ES-I3 (cell line): ENCODE data around the gene LSM10.

Experiments used
- H3K36me3 ChIP-seq: 2 replicates; pipeline ENCODE4 v1.6.1; 2013; ENCODE audit warnings: mild to moderate bottlenecking, low read length, control low read depth, moderate library complexity; ENCODE audit not compliant: insufficient read depth
- H3K4me1 ChIP-seq: 2 replicates; pipeline ENCODE4 v1.6.1; 2013; ENCODE audit warnings: mild to moderate bottlenecking, control low read depth, low read length; ENCODE audit not compliant: insufficient read depth
- H3K9ac ChIP-seq: 2 replicates; pipeline ENCODE4 v1.6.1; 2013; ENCODE audit warnings: low read depth, mild to moderate bottlenecking, low read length, moderate library complexity
- H3K9me3 ChIP-seq: 2 replicates; pipeline ENCODE4 v1.6.1; 2013; ENCODE audit warnings: mild to moderate bottlenecking, low read length, moderate library complexity; ENCODE audit not compliant: control insufficient read depth, insufficient read depth

The LSM10 gene

GRCh38 chr1:36398370-36398977 is 766 bp upstream of the LSM10 start:
- H3K9me3 ChIP-seq: no peaks in the 10 kb centered on the region
- H3K4me1 ChIP-seq: no peaks in the 10 kb centered on the region
- H3K9ac ChIP-seq: peak overlapping the region; percentile 83
- peaks cover 3% of the 10 kb centered on the region for H3K36me3 ChIP-seq

GRCh38 chr1:36397083-36397377 is 678 bp downstream of the LSM10 start:
- peaks cover 9% of the 10 kb centered on the region for H3K36me3 ChIP-seq
- H3K9me3 ChIP-seq: no peaks in the 10 kb centered on the region
- no peaks in the 10 kb centered on the region for H3K4me1 ChIP-seq
- peak overlapping the region; percentile 83 for H3K9ac ChIP-seq

- Histone ChIP-seq H3K9me3 (no peaks in the 10 kb centered on the region), H3K4me1 (no peaks in the 10 kb centered on the region), H3K9ac (no peak overlapping the region; the same call in 1 of the 2 replicates), H3K36me3 (peaks cover 9% of the 10 kb centered on the region)
Observed at GRCh38 chr1:36396359-36396758, 1.3 kb downstream of the LSM10 start.

GRCh38 chr1:36393686-36394085 is 4.0 kb downstream of the LSM10 start:
- H3K9me3 ChIP-seq: no peaks in the 10 kb centered on the region
- no peaks in the 10 kb centered on the region for H3K4me1 ChIP-seq
- no peak overlapping the region for H3K9ac ChIP-seq
- H3K36me3 ChIP-seq: peaks cover 12% of the 10 kb centered on the region

GRCh38 chr1:36392836-36393235 is 4.9 kb downstream of the LSM10 start:
- Histone ChIP-seq H3K9ac (no peak overlapping the region), H3K9me3 (no peaks in the 10 kb centered on the region), H3K36me3 (peaks cover 12% of the 10 kb centered on the region), H3K4me1 (peaks cover 3% of the 10 kb centered on the region)

- peaks cover 16% of the 10 kb centered on the region for H3K4me1 ChIP-seq
- H3K36me3 ChIP-seq: peaks cover 12% of the 10 kb centered on the region
- H3K9ac ChIP-seq: no peak overlapping the region
Observed at GRCh38 chr1:36391271-36391670, 6.4 kb downstream of the LSM10 start.

GRCh38 chr1:36390411-36390810 is 7.3 kb downstream of the LSM10 start:
- Histone ChIP-seq H3K4me1 (peaks cover 16% of the 10 kb centered on the region), H3K9ac (no peak overlapping the region), H3K9me3 (no peaks in the 10 kb centered on the region), H3K36me3 (peaks cover 12% of the 10 kb centered on the region)

More at GRCh38 chr1:36391271-36391670, 6.4 kb downstream of the LSM10 start:
- H3K9me3 ChIP-seq: no peaks in the 10 kb centered on the region

- H3K9me3 ChIP-seq: no peaks in the 10 kb centered on the region
- H3K9ac ChIP-seq: no peak overlapping the region
- peaks cover 12% of the 10 kb centered on the region for H3K36me3 ChIP-seq
- peaks cover 16% of the 10 kb centered on the region for H3K4me1 ChIP-seq
Observed at GRCh38 chr1:36389999-36390398, 7.7 kb downstream of the LSM10 start.

GRCh38 chr1:36389261-36389660 is 8.4 kb downstream of the LSM10 start:
- no peaks in the 10 kb centered on the region for H3K9me3 ChIP-seq
- H3K9ac ChIP-seq: no peak overlapping the region
- H3K4me1 ChIP-seq: peaks cover 16% of the 10 kb centered on the region
- peaks cover 12% of the 10 kb centered on the region for H3K36me3 ChIP-seq

- H3K36me3 ChIP-seq: 0 out of 2 replicates have a peak, but pooled peaks cover 2% of the 10 kb centered on the region
- no peaks in the 10 kb centered on the region for H3K9me3 ChIP-seq
- peak overlapping the region; percentile 80 for H3K9ac ChIP-seq
- peaks cover 16% of the 10 kb centered on the region for H3K4me1 ChIP-seq
Observed at GRCh38 chr1:36387141-36387949, 10.4 kb downstream of the LSM10 start.

- H3K9me3 ChIP-seq: no peaks in the 10 kb centered on the region
- peak overlapping the region; percentile 80 for H3K9ac ChIP-seq
- peaks cover 16% of the 10 kb centered on the region for H3K4me1 ChIP-seq
- H3K36me3 ChIP-seq: peaks cover 2% of the 10 kb centered on the region; the same call in 1 of the 2 replicates
Observed at GRCh38 chr1:36386265-36387140, 11.2 kb downstream of the LSM10 start.

GRCh38 chr1:36385410-36386264 is 12.1 kb downstream of the LSM10 start, which contains the start of gene STK40:
Gene STK40 (minus strand): TSS chr1:36385924. CDS start chr1:36361332, 24,592 bp downstream.
- Histone ChIP-seq H3K4me1 (peaks cover 18% of the 10 kb centered on the region), H3K9me3 (no peaks in the 10 kb centered on the region), H3K9ac (peak within 1 kb of the TSS; percentile 91), H3K36me3 (peaks cover 2% of the 10 kb centered on the region; the same call in 1 of the 2 replicates)

- H3K9ac ChIP-seq: peak overlapping the region; percentile 91
- H3K4me1 ChIP-seq: peaks cover 24% of the 10 kb centered on the region
- H3K36me3 ChIP-seq: peaks cover 2% of the 10 kb centered on the region; the same call in 1 of the 2 replicates
- no peaks in the 10 kb centered on the region for H3K9me3 ChIP-seq
Observed at GRCh38 chr1:36384542-36385409, 12.9 kb downstream of the LSM10 start.
